CD4-positive, alpha-beta T cell treated with Interferon alpha-2 for 1 hour (primary cell): ENCODE measurements around the gene FOXD4L1.
"Not testable (repeated sequence)": the region's sequence is repeated elsewhere in the genome, so short reads cannot be mapped to it uniquely, and the experiment has no call there.

ENCODE experiments used
- DNase-seq, 2 donors: peaks; one replicate each; pipeline ENCODE4 v3.0.0-alpha.2; 2020 to 2022

FOXD4L1 gene

GRCh38 chr2:113498365-113498764 lies at the start of gene FOXD4L1:
Gene FOXD4L1, plus strand, starts transcription at chr2:113498665. Its CDS starts 592 bp downstream, at chr2:113499257.
- DNase-seq: not testable (repeated sequence)

GRCh38 chr2:113465770-113466169 lies 32.7 kb upstream of the FOXD4L1 start:
- DNase-seq: not testable (repeated sequence)

GRCh38 chr2:113476688-113477368 lies 21.6 kb upstream of the FOXD4L1 start:
- not testable (repeated sequence) for DNase-seq

GRCh38 chr2:113496527-113496926 lies 1.9 kb upstream of the FOXD4L1 start:
- DNase-seq: not testable (repeated sequence)

- DNase-seq: not testable (repeated sequence)
Observed at GRCh38 chr2:113499019-113499885, 787 bp downstream of the FOXD4L1 start.

- DNase-seq: not testable (repeated sequence)
Observed at GRCh38 chr2:113499886-113500722, 1.6 kb downstream of the FOXD4L1 start.

GRCh38 chr2:113500723-113501038 lies 2.2 kb downstream of the FOXD4L1 start:
- DNase-seq: peak in 1 of 2 donors; percentile 33

GRCh38 chr2:113502216-113503093 lies 4.0 kb downstream of the FOXD4L1 start:
- not testable (repeated sequence) for DNase-seq

GRCh38 chr2:113503094-113504042 lies 4.9 kb downstream of the FOXD4L1 start:
- DNase-seq: peak; percentile 42

GRCh38 chr2:113504081-113504480 lies 5.6 kb downstream of the FOXD4L1 start:
- not testable (repeated sequence) for DNase-seq

- not testable (repeated sequence) for DNase-seq
Observed at GRCh38 chr2:113507394-113508140, 9.1 kb downstream of the FOXD4L1 start.

GRCh38 chr2:113508187-113508586 lies 9.7 kb downstream of the FOXD4L1 start:
- DNase-seq: not testable (repeated sequence)

GRCh38 chr2:113510913-113511312 lies 12.4 kb downstream of the FOXD4L1 start:
- DNase-seq: not testable (repeated sequence)

GRCh38 chr2:113511859-113512258 lies 13.4 kb downstream of the FOXD4L1 start:
- DNase-seq: not testable (repeated sequence)

GRCh38 chr2:113515457-113515856 lies 17.0 kb downstream of the FOXD4L1 start:
- DNase-seq: not testable (repeated sequence)

- not testable (repeated sequence) for DNase-seq
Observed at GRCh38 chr2:113515995-113516394, 17.5 kb downstream of the FOXD4L1 start.

GRCh38 chr2:113517025-113517424 lies 18.6 kb downstream of the FOXD4L1 start:
- not testable (repeated sequence) for DNase-seq

GRCh38 chr2:113520837-113521236 lies 22.4 kb downstream of the FOXD4L1 start:
- DNase-seq: not testable (repeated sequence)

- not testable (repeated sequence) for DNase-seq
Observed at GRCh38 chr2:113521492-113521891, 23.0 kb downstream of the FOXD4L1 start.

GRCh38 chr2:113524986-113525385 lies 26.5 kb downstream of the FOXD4L1 start:
- not testable (repeated sequence) for DNase-seq
